ENCODE measurements around the gene GALNT13.

GALNT13 gene

DNA sequence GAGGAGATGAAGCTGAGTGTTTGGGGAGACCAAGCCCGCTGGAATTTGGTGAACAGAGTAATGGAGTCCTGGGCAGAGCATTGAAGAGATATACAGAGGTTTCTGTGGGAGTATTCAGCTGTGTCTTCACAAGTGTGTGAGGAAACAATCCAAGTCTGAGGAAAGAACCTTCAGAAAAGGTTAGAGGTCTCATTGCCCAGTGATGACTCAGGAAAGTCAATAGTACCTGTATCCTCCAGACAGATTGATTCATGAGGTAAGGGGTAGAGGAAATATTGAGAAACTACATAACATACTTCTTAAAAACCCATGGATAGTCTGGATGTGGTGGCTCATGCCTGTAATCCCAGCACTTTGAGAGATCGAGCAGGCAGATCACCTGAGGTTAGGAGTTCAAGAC, 392.3 kb downstream of the GALNT13 start:
- TF ChIP-seq, protein P1, sequence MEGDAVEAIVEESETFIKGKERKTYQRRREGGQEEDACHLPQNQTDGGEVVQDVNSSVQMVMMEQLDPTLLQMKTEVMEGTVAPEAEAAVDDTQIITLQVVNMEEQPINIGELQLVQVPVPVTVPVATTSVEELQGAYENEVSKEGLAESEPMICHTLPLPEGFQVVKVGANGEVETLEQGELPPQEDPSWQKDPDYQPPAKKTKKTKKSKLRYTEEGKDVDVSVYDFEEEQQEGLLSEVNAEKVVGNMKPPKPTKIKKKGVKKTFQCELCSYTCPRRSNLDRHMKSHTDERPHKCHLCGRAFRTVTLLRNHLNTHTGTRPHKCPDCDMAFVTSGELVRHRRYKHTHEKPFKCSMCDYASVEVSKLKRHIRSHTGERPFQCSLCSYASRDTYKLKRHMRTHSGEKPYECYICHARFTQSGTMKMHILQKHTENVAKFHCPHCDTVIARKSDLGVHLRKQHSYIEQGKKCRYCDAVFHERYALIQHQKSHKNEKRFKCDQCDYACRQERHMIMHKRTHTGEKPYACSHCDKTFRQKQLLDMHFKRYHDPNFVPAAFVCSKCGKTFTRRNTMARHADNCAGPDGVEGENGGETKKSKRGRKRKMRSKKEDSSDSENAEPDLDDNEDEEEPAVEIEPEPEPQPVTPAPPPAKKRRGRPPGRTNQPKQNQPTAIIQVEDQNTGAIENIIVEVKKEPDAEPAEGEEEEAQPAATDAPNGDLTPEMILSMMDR (IDR thresholded peaks at IDR 0.05; ENCODE audit: insufficient read depth, missing control alignments): no peak

DNA sequence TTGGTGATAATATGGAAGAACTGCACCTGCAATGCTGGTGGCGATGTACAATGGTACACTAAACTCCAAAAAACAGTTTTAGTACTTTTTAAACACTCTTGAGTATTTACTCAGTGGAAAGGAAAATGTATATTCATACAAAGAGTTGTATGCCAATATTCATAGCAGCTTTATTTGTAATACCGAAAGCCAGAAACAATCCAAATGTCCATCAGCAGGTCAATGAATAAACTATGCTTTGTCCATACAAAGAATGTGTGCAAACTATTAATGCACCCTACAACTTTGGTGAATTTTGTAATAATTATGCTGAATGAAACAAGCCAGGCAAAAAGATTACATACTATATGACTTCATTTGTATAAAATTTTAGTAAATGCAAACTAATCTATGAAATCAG, 396.3 kb downstream of the GALNT13 start:
- TF ChIP-seq, protein P1 (IDR thresholded peaks at IDR 0.05; ENCODE audit: insufficient read depth, missing control alignments): no peak
- DNase-seq (ENCODE audit: insufficient read length, low spot score) (no peak), FAIRE-seq (no peak)

More for the DNA sequence above, 392.3 kb downstream of the GALNT13 start:
- no peak for FAIRE-seq
- no peak for DNase-seq (ENCODE audit: insufficient read length, low spot score)

DNA sequence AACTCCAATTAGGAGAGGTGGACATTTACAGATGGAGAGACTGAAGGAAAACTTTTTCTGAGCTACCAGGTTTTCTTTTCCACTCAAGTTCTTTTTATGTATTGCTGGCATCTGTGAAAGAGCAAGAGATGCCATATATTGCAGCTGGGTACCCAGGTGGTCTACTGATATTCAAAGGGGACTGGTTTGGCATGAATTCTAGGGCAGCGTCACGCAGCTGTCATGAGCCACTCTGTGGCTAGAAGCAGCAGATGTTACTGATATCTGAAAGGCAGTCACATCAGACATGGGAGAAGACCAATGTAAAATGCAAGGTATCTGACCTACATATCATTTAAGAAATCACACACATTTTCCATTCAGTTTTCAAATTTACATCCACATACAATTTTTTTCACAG, 408.8 kb downstream of the GALNT13 start:
- FAIRE-seq: no peak
- DNase-seq (ENCODE audit: insufficient read length, low spot score): no peak
- TF ChIP-seq, protein P1 (IDR thresholded peaks at IDR 0.05; ENCODE audit: insufficient read depth, missing control alignments): no peak

DNA sequence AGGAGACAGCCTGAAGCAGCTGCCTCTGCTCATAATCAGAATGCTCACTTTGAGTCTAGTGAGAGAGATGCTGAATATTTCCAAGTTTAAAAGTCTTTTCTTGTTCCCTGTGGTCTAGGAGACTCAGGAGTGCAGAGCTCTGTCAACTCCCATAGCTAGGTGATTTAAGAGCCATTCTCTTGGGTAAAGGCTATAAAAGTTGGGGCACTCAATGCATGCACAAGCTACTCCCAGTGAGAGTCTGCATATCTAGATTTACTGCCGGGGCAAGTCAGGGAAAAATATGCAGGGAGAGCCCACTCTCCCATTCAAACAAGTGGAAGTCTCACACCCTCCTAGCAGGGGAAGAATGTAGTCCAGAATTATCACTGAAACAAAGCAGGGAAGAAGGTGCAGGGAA, 418.1 kb downstream of the GALNT13 start:
- TF ChIP-seq, protein P1 (IDR thresholded peaks at IDR 0.05; ENCODE audit: insufficient read depth, missing control alignments): no peak
- FAIRE-seq (no peak), DNase-seq (ENCODE audit: insufficient read length, low spot score) (no peak)

DNA sequence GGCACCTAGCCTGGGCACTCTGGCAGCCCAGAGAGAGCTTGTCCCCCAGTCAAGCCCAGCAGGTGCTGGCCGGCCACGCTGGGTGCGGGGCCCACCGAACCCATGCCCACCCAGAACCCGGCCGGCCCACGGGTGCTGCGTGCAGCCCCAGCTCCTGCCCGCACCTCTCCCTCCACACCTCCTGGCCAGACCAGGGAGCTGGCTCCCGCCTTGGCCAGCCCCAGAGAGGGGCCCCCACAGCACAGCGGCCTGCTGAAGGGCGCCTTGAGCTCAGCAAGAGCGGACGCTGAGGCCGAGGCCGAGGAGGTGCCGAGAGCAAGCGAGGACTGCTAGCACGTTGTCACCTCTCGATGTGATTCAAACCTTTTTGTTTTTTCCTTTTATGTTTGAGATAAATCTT, 419.8 kb downstream of the GALNT13 start:
- TF ChIP-seq, protein P1 (IDR thresholded peaks at IDR 0.05; ENCODE audit: insufficient read depth, missing control alignments): no peak
- DNase-seq (ENCODE audit: insufficient read length, low spot score) (no peak), FAIRE-seq (no peak)

DNA sequence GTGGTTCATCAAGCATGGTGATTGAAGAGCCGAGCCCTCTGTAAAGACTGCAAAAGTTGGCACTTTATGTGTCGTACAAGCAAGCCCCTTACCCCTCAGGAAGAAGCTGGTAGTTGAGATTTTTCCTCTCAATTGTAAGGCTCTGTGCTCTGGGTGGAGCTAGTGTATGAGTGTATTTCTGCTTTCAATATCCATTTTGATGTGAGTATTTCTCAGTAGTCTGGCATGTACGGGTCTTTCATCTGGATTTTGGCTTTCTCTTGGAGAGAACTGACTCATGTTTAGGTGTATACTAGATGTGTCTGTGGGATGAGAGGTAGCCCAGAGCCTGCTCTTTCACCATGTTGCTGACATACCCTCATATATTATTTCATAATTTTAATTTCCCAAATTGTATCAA, 420.2 kb downstream of the GALNT13 start:
- FAIRE-seq: no peak
- TF ChIP-seq, protein P1 (IDR thresholded peaks at IDR 0.05; ENCODE audit: insufficient read depth, missing control alignments): no peak
- DNase-seq (ENCODE audit: insufficient read length, low spot score): no peak

DNA sequence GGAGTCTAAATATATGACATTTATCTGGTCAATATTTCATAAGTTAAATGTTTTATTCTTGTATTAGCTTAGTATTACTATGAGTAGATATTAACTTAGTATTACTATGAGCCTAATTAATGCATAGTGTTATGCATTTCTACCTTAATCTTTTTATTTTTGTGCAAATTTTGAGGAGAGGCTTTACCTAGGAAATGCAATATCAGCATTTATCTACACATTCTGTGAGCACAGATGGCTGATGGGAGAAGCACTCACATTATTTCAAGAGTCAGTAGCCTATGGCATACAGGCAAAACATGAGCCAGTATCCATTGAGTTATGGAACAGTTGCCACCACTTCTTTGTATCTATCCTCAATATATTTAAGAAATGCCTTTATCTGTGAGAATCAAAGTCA, 422.1 kb downstream of the GALNT13 start:
- no peak for FAIRE-seq
- DNase-seq (ENCODE audit: insufficient read length, low spot score): no peak
- TF ChIP-seq, protein P1 (IDR thresholded peaks at IDR 0.05; ENCODE audit: insufficient read depth, missing control alignments): no peak
